GM21619 (cell line): Measurements from ENCODE around the gene CCDC86.
"Not testable (repeated sequence)": the region's sequence is repeated elsewhere in the genome, so short reads cannot be mapped to it uniquely, and the experiment has no call there.

Experiments
- ATAC-seq: cut with Tn5 transposase; IDR thresholded peaks from one replicate; pipeline ENCODE4 v1.9.1; 2021; ENCODE audit not compliant: unreplicated experiment

Gene CCDC86, protein sequence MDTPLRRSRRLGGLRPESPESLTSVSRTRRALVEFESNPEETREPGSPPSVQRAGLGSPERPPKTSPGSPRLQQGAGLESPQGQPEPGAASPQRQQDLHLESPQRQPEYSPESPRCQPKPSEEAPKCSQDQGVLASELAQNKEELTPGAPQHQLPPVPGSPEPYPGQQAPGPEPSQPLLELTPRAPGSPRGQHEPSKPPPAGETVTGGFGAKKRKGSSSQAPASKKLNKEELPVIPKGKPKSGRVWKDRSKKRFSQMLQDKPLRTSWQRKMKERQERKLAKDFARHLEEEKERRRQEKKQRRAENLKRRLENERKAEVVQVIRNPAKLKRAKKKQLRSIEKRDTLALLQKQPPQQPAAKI

DNA sequence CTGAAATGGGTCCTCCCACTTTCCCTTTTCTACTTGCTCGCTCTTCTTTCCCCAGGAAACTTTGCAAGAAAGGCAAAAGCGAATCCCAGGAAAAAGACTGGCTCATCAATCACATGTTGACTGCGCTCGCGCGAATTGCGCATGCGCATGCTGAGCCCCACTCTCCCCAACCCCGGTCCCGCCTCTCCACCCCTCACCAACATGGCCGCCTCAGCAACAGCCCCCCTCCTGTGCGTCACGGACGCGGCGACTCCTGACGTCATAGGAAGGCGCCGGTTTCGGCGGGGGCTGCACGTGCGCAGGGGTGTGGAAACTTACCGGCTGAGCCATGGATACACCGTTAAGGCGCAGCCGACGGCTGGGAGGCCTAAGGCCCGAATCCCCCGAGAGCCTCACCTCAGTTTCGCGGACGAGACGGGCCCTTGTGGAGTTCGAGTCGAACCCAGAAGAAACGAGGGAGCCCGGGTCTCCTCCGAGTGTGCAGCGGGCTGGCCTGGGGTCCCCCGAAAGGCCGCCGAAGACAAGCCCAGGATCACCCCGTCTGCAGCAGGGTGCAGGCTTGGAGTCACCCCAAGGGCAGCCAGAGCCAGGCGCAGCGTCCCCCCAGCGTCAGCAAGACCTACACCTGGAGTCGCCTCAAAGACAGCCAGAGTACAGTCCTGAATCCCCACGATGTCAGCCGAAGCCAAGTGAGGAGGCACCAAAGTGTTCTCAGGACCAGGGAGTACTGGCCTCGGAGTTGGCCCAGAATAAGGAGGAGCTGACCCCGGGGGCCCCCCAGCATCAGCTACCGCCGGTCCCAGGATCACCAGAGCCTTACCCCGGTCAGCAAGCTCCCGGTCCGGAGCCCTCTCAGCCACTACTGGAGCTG, at the start of gene CCDC86:
Gene CCDC86 (plus strand): TSS at position 317 of the 871 bp plus-strand sequence. CDS start 12 bp downstream, at position 329.
- ATAC-seq, result peak; percentile 80

DNA sequence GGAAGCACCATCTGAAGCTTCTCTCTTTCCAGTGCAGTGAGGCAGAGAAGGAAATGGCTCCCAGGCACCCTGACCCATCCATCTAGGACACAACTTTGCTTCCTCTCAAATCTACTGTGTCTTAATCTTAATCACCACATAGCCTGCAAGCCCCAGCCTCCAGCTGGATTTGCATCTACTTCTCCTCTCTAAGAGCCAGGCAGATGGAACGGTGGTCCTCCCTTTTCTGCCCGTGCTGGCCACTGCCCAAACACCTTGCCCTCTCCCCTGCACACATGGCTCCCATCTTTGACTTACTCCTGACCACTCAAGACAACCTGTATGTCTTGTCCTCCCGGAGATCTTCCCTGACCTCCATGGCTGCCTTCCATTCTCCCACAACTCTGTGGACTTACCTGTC, 49.4 kb upstream of the CCDC86 start:
- no peak for ATAC-seq

GRCh38 chr11:60795291-60795690, 46.6 kb upstream of the CCDC86 start:
- no peak for ATAC-seq

GRCh38 chr11:60797846-60798630, 43.9 kb upstream of the CCDC86 start:
- no peak for ATAC-seq

DNA sequence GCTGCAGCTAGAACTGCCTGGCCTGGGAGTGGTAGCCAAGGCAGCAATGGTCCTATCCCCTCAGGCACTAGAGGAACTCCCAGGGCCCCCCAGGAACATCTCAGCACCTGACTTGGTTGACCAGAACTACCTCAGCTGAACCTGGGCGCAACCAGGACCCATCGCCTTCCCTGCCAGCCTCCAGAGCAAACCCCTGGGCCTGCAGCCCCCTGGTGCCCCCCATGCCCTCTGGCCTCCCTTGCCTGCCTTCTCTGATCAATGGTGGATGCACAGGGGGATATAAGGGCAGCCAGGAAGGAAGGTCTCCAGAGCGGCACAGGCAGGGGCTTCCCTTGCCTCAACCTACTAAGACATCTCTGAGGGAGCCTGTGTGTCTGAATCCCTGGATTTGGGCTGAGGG, 43.3 kb upstream of the CCDC86 start:
- ATAC-seq, result no peak

DNA sequence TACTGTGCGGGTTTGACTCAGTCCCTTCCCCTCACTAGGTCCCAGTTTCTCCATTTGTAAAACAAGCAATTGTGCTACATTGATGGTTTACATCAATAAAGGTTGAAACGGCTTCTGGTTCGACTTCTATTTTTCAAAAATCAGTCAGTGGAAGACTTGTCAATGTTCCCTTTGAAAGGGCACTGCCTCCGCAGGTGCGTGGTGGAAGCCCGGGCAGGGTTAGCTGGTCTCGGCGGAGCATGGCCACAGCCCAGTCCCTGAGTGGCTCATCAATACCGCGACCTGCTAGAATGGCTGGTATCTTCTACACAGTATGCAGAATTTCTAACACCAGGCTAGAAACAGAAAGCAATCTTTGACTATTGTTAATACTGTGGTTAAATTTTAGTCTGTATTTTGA, 40.7 kb upstream of the CCDC86 start:
- no peak for ATAC-seq

DNA sequence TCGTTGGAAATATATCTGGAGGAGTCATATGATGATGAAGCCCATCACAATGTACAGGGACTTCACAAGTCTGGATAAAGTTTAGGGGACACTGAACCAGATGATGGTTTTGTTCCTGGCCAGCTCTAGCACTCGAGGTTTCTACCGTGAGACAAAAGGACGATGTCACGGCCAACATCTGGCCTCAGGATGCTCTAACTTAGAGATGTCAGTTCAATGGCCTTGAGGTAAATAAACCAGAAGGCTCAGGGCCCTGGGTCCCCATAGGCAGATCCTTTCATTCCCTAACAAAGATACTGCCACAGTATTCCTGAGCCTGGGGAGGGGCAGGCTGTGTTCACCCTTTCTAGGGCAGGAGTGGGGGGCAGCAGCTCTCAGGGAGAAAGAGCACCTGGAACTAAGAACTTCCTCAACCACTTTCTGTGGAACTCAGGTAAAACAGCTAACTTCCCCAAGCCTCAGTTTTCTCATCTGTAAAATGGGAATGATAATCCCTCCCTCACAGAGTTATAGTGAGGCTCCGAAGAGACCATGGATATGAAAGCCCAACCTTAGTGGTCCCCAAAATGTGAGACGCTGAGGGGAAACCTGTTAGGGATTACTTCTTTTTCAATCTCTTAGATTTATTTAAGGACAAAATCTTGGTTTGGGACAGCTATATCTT, 38.5 kb upstream of the CCDC86 start:
- ATAC-seq, result no peak

DNA sequence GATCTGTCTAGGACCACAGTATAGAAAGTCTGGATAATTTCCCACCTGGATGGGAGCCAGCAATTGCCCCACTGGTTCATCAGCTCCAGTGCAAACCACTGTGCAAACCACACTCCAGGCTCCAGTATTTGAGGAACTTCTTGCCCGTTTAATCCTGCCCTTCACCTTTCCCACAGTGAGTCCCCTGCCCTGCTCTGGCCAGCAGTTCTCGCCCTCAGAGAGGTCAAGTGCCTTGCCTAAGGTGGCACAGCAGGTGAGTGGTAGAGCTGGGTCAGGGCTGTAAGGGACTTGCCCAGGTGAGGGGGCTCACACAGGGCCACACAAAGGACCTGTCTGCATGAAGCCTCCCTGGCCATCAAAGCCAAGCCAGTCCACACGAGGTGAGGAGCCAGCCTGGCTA, 32.7 kb upstream of the CCDC86 start:
- ATAC-seq, result no peak

DNA sequence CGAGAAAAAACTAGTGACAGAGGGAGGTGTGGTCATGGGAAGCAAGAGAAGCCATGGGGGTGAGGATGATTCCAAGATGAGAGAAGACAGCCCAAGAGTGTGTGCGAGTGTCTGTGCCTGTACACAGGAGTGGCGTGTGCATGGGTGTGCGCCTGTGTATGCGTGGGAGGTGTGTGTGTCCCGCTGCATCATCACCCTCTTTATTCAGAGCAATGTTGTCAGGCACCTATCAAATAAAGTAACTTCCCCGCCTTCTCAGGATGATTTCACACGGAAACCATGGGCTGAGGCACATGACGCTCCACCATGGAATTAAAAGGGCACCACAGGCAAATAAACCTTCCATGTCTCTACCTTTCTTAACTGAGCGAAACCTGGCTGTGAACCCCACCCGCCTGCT, 32.2 kb upstream of the CCDC86 start:
- no peak for ATAC-seq

DNA sequence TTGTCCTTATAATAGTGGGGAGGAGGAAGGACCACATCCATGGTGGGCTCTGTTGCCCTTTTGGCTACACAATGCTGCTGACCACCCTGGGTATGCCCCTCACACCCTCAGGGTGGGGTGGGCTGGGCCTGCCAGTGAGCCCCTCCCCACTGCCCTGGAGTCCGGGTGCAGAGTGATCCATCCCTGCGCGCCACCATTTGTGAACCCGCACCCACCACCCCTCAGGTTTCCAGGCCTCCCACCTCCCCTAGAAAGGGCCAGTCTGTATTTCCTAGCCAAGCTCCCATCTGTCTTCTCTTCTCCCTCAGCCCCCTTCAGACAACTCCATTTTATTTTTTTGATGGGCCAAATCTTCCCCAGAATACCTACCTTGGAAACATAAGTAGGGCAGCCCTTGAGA, 31.8 kb upstream of the CCDC86 start:
- ATAC-seq, result no peak

GRCh38 chr11:60810569-60810968, 31.3 kb upstream of the CCDC86 start:
- no peak for ATAC-seq

- ATAC-seq, result no peak
Observed at GRCh38 chr11:60813324-60813723, 28.6 kb upstream of the CCDC86 start.

GRCh38 chr11:60814112-60814511, 27.8 kb upstream of the CCDC86 start:
- no peak for ATAC-seq

DNA sequence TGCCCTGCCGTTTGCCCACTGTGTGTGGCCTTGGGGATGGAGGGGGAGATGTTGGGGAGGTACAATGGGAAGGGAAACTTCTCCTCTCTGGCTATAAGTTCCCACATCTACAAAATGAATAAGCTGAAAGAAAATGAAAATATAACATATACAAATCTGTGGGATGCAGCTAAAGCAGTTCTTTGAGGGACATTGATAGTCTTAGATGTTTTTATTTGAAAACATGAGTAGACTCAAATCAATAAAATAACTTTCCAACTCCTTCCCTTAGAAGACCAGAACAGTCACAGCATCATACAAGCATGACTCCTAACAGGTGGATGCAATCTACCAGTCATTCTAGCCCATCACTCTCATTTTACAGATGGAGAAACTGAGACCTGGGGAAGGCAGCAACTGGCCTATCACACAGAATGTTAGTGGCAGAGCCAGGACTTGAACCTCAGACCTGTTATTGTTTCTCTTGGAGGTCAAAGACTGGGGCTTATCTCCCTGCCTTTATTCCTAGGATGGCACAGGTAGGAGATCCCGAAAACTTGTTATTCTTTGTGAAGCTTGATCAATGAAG, 25.2 kb upstream of the CCDC86 start:
- ATAC-seq, result no peak

DNA sequence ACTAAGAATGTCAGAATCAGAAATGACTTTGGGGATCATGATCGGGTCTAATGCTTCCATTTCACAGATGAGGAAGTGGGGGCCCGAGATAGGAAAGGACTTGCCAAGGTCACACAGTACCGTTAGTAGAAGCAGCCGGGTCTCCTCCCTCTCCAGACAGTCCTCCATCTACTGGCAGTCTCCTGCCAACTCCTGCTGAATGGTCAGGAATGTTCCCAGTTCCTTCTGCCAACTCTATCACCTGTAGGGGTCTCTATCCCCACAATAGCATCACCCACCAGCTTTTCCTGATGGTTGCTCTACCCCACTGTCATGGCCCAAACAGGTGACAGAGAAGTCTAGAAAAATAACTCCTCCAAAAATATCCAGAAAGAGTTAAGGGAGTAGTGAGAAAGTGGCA, 23.9 kb upstream of the CCDC86 start:
- no peak for ATAC-seq

- ATAC-seq, result peak; percentile 67
Observed at GRCh38 chr11:60821827-60822599, 19.9 kb upstream of the CCDC86 start.

GRCh38 chr11:60823745-60824306, 18.1 kb upstream of the CCDC86 start:
- not testable (repeated sequence) for ATAC-seq

- ATAC-seq, result no peak
Observed at GRCh38 chr11:60825118-60825517, 16.8 kb upstream of the CCDC86 start.

DNA sequence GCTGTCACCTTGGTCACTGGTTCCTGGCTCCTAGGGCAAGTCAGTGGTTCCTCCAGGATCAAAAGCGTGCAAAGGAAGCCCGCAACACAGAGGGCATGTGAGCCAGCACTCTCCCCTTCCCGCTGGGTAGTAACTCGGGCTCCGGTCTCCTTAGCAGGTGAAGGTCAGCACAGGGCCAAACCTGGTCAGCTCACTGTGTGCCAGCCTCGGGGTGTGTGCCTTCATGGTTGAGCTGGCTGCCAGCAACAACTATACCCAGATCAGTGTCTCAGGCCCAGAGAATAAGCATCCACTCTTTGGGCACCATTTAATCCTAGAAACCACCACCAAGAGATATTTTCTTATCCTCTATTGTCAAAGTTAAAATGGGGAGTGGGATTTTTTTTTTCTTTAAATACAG, 16.1 kb upstream of the CCDC86 start:
- no peak for ATAC-seq
